Bone marrow (tissue), 2 donors: Measurements from ENCODE around the gene ACSF3.

Experiments
- DNase-seq, 2 donors: peaks; one replicate each; lab custom pipeline; 2025; lab: John Stamatoyannopoulos, UW

ACSF3 gene

GRCh38 chr16:89112377-89113151 lies 18.9 kb downstream of the ACSF3 start:
- no peak for DNase-seq

GRCh38 chr16:89113152-89113547 lies 19.5 kb downstream of the ACSF3 start:
- DNase-seq, result no peak

GRCh38 chr16:89113661-89114060 lies 20.0 kb downstream of the ACSF3 start:
- DNase-seq, result no peak

- no peak for DNase-seq
These were observed 20.7 kb downstream of the ACSF3 start for GRCh38 chr16:89114159-89114981.

- peak; percentile 62 to 96 for DNase-seq
These were observed 21.7 kb downstream of the ACSF3 start for GRCh38 chr16:89115216-89115861.

- DNase-seq, result no peak
These were observed 22.9 kb downstream of the ACSF3 start for GRCh38 chr16:89116341-89117226.

GRCh38 chr16:89117227-89117974 lies 23.7 kb downstream of the ACSF3 start:
- no peak for DNase-seq

GRCh38 chr16:89117975-89118289 lies 24.3 kb downstream of the ACSF3 start:
- no peak for DNase-seq

- no peak for DNase-seq
These were observed 24.9 kb downstream of the ACSF3 start for GRCh38 chr16:89118361-89119165.

GRCh38 chr16:89119166-89119621 lies 25.5 kb downstream of the ACSF3 start:
- peak in 1 of 2 donors; percentile 15 for DNase-seq

- no peak for DNase-seq
These were observed 26.0 kb downstream of the ACSF3 start for GRCh38 chr16:89119661-89120141.

- DNase-seq, result no peak
These were observed 26.6 kb downstream of the ACSF3 start for GRCh38 chr16:89120281-89120680.

- DNase-seq, result no peak
These were observed 27.3 kb downstream of the ACSF3 start for GRCh38 chr16:89120921-89121351.

- no peak for DNase-seq
These were observed 28.2 kb downstream of the ACSF3 start for GRCh38 chr16:89121691-89122321.

- no peak for DNase-seq
These were observed 28.7 kb downstream of the ACSF3 start for GRCh38 chr16:89122322-89122851.

- no peak for DNase-seq
These were observed 29.6 kb downstream of the ACSF3 start for GRCh38 chr16:89123001-89123830.

GRCh38 chr16:89123831-89124100 lies 30.1 kb downstream of the ACSF3 start:
- DNase-seq, result no peak

GRCh38 chr16:89129378-89129777 lies 35.7 kb downstream of the ACSF3 start:
- DNase-seq, result no peak

- DNase-seq, result no peak
These were observed 36.8 kb downstream of the ACSF3 start for GRCh38 chr16:89130448-89130847.
